Measurements from ENCODE around the gene DCLK1.

The DCLK1 gene

DNA sequence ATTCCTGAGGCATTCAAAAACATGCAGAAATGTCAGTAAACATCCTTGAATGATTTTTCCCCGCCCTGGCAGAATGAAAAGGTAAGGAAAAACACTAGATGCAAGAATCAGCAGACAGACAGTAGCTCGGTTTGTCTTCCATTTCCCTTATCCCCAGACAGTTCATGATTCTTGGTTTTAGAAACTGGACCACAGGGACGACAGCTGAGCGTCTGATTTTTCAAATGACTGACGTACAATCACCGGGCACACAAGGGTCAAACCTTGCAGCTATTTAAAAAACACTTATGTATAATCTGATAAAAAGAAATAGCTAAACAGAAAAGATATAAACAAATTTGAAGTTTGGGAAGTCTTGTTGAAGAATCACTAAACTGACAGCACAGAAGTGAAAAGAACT lies 47.1 kb downstream of the DCLK1 start:
- Histone ChIP-seq H3K27me3 (ENCODE audit: insufficient read depth, low read depth) (no peaks in the 10 kb centered on the region), H3K4me3 (IDR thresholded peaks at IDR 0.05; ENCODE audit: insufficient read depth, low read depth, low read length) (no peak overlapping the region)
- no peak for TF ChIP-seq CTCF (conservative IDR thresholded peaks at IDR 0.05; ENCODE audit: low read depth, low read length)

DNA sequence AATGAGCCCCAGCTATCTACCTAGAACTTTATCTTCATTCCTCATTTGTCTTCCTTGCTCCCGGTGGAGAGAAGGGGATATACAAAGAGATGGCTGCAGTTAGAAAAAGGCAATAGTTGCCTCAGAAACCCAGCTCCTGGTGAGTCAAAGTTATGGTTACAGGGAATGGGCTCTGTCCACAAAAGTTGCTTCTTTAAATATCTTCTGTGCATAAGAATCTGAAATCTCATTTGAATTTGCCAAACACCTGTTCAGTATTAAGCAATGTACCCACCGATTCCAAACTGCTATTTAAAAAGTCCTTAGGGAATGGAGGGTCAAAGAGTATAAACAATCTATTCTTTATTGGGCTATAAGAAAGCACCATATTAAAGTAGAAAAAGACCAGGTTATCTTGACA lies 48.4 kb downstream of the DCLK1 start:
- no peaks in the 10 kb centered on the region for H3K4me1 ChIP-seq (ENCODE audit: low read depth, poor library complexity, severe bottlenecking)
- no peak overlapping the region for H3K4me3 ChIP-seq (IDR thresholded peaks at IDR 0.05; ENCODE audit: insufficient read depth, low read depth, low read length)
- no peaks in the 10 kb centered on the region for H3K79me2 ChIP-seq (ENCODE audit: insufficient read depth, low read depth)
- no peak overlapping the region for H3K4me2 ChIP-seq
- no peak overlapping the region for H3K9ac ChIP-seq
- no peak overlapping the region for H2AFZ ChIP-seq (ENCODE audit: low read depth)
- H3K27me3 ChIP-seq (ENCODE audit: insufficient read depth, low read depth): no peaks in the 10 kb centered on the region
- H3K36me3 ChIP-seq (ENCODE audit: insufficient read depth): no peaks in the 10 kb centered on the region
- H4K20me1 ChIP-seq (ENCODE audit: insufficient read depth): no peaks in the 10 kb centered on the region
- H3K27ac ChIP-seq: no peak overlapping the region
- TF ChIP-seq CTCF (conservative IDR thresholded peaks at IDR 0.05; ENCODE audit: low read depth, low read length): no peak

More for the DNA sequence above, 47.1 kb downstream of the DCLK1 start:
- H3K36me3 ChIP-seq (ENCODE audit: insufficient read depth): no peaks in the 10 kb centered on the region
- no peaks in the 10 kb centered on the region for H4K20me1 ChIP-seq (ENCODE audit: insufficient read depth)
- no peak overlapping the region for H3K4me2 ChIP-seq
- no peaks in the 10 kb centered on the region for H3K79me2 ChIP-seq (ENCODE audit: insufficient read depth, low read depth)
- H3K4me1 ChIP-seq (ENCODE audit: low read depth, poor library complexity, severe bottlenecking): no peaks in the 10 kb centered on the region
- H2AFZ ChIP-seq (ENCODE audit: low read depth): no peak overlapping the region
- H3K27ac ChIP-seq: no peak overlapping the region
- no peak overlapping the region for H3K9ac ChIP-seq

DNA sequence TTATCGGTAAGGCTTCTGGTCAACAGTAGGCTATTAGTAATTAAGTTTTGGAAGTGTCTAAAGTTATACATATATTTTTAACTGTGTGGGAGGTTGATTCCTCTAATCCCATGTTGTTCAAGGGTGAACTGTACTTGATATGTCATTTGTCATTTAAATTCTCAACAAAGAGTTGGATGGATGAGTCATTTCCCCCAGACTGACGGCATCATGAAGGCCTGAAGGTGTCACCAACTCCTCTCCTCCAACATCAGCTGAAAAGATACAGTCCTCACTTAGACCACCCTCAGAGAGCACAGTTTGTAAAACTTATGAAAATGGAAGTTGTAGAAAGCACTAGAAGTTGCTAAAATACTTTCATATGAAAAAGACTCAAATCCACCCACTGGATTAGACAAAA lies 48.8 kb downstream of the DCLK1 start:
- Histone ChIP-seq H2AFZ (ENCODE audit: low read depth) (no peak overlapping the region), H3K79me2 (ENCODE audit: insufficient read depth, low read depth) (no peaks in the 10 kb centered on the region), H3K9ac (no peak overlapping the region), H3K27me3 (ENCODE audit: insufficient read depth, low read depth) (no peaks in the 10 kb centered on the region), H3K27ac (no peak overlapping the region), H3K4me1 (ENCODE audit: low read depth, poor library complexity, severe bottlenecking) (no peaks in the 10 kb centered on the region), H3K4me2 (no peak overlapping the region), H3K36me3 (ENCODE audit: insufficient read depth) (no peaks in the 10 kb centered on the region), H4K20me1 (ENCODE audit: insufficient read depth) (no peaks in the 10 kb centered on the region), H3K4me3 (IDR thresholded peaks at IDR 0.05; ENCODE audit: insufficient read depth, low read depth, low read length) (no peak overlapping the region)
- TF ChIP-seq CTCF (conservative IDR thresholded peaks at IDR 0.05; ENCODE audit: low read depth, low read length): no peak

- no peaks in the 10 kb centered on the region for H3K4me1 ChIP-seq (ENCODE audit: low read depth, poor library complexity, severe bottlenecking)
- H3K79me2 ChIP-seq (ENCODE audit: insufficient read depth, low read depth): no peaks in the 10 kb centered on the region
- no peak overlapping the region for H2AFZ ChIP-seq (ENCODE audit: low read depth)
- H3K36me3 ChIP-seq (ENCODE audit: insufficient read depth): no peaks in the 10 kb centered on the region
- H4K20me1 ChIP-seq (ENCODE audit: insufficient read depth): no peaks in the 10 kb centered on the region
- H3K27ac ChIP-seq: no peak overlapping the region
- H3K9ac ChIP-seq: no peak overlapping the region
- H3K27me3 ChIP-seq (ENCODE audit: insufficient read depth, low read depth): no peaks in the 10 kb centered on the region
- no peak overlapping the region for H3K4me3 ChIP-seq (IDR thresholded peaks at IDR 0.05; ENCODE audit: insufficient read depth, low read depth, low read length)
- TF ChIP-seq CTCF (conservative IDR thresholded peaks at IDR 0.05; ENCODE audit: low read depth, low read length): no peak
- H3K4me2 ChIP-seq: no peak overlapping the region
These were observed 55.0 kb downstream of the DCLK1 start for GRCh38 chr13:36076211-36076610.

DNA sequence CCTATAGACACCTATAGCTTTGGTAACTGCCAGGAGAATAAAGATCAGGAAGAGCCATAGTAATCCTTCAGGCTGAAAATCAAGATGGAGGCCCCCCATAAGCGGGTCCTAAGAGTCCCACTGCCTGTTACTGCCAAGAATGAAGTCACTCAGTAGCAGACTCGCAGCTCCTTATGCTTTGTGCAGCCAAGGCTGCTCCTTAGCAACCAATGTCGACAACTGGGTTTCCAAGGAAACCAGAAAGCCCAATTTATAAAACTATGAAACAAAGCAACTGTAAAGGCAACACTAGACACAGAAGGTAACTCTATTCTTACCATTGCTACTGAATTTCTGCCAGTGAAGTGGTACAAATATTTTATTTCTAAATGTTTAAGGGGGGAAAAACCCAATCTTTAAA lies 56.5 kb downstream of the DCLK1 start:
- no peaks in the 10 kb centered on the region for H3K27me3 ChIP-seq (ENCODE audit: insufficient read depth, low read depth)
- no peak overlapping the region for H3K27ac ChIP-seq
- H3K36me3 ChIP-seq (ENCODE audit: insufficient read depth): no peaks in the 10 kb centered on the region
- no peak for TF ChIP-seq CTCF (conservative IDR thresholded peaks at IDR 0.05; ENCODE audit: low read depth, low read length)
- no peak overlapping the region for H2AFZ ChIP-seq (ENCODE audit: low read depth)
- no peaks in the 10 kb centered on the region for H3K79me2 ChIP-seq (ENCODE audit: insufficient read depth, low read depth)
- no peak overlapping the region for H3K9ac ChIP-seq
- no peaks in the 10 kb centered on the region for H3K4me1 ChIP-seq (ENCODE audit: low read depth, poor library complexity, severe bottlenecking)
- H3K4me2 ChIP-seq: no peak overlapping the region
- no peak overlapping the region for H3K4me3 ChIP-seq (IDR thresholded peaks at IDR 0.05; ENCODE audit: insufficient read depth, low read depth, low read length)
- no peaks in the 10 kb centered on the region for H4K20me1 ChIP-seq (ENCODE audit: insufficient read depth)
